ENCODE measurements around the gene SLC13A3.

The SLC13A3 gene

DNA sequence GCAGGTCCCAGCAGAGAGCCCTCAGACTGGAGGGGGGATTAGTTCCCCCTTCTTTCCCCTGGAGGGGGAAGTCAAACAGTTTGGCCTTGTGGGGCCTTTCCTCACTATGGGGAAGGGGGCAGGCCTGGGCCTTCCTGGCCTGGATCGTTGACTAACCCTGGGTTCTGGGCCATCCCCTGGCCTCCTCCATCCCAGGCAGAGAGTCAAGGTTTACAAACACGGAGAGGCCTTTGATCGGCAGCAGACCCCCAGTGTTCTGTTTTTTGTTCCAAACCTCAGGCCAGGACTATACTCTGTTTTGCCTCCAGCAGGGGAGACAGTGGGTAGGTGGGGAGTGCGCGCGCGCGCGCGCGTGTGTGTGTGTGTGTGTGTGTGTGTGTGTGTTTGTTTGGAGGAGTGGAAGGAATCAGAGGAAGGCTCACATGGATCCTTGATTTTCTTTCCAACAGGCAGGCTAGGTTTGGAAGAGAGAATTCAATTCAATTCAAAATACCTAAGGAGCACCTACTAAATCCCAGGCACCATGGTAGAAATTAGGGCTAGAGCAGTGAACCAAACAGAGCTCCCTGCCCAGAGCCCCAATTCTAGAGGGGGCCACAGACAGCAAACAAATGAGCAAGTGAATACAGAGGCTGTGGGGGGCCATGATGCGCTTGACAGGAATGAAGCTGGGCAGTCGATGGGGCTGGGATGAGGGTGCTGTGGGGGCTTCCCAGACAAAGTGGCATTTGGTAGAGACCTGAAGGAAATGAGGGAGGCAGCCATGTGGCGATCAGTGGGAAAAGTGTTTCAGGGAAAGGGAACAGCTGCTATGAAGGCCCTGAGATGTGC is 23.2 kb upstream of the SLC13A3 start:
- Histone ChIP-seq H2BK5ac (ENCODE audit: low read depth, low read length, poor library complexity, severe bottlenecking) (no peak overlapping the region), H3K14ac (ENCODE audit: low read length in 2 of 2) (no peak overlapping the region), H3K4me3 (ENCODE audit: insufficient read depth in 1 of 2, low read depth in 1 of 2, low read length in 2 of 2) (no peak overlapping the region), H3K27me3 (ENCODE audit: control insufficient read depth in 1 of 2, insufficient read depth in 1 of 2, low read length in 2 of 2) (no peaks in the 10 kb centered on the region), H3K4me2 (ENCODE audit: low read length, poor library complexity, severe bottlenecking) (no peak overlapping the region), H3K9ac (ENCODE audit: low read length) (no peak overlapping the region), H3K4me1 (ENCODE audit: control insufficient read depth, insufficient read depth, low read depth, low read length) (peaks cover 4% of the 10 kb centered on the region), H2BK15ac (ENCODE audit: low read depth, poor library complexity, severe bottlenecking) (no peak overlapping the region), H2BK12ac (ENCODE audit: low read length in 2 of 2) (no peak overlapping the region), H3K18ac (ENCODE audit: low read depth in 1 of 2, low read length in 2 of 2) (no peak overlapping the region), H2AFZ (ENCODE audit: low read depth, low read length) (no peak overlapping the region), H3K4ac (ENCODE audit: low read depth in 1 of 2, low read length in 2 of 2) (no peak overlapping the region), H4K91ac (ENCODE audit: low read length) (no peak overlapping the region), H3K36me3 (ENCODE audit: control insufficient read depth in 1 of 2, insufficient read depth in 2 of 2, low read depth in 1 of 2, low read length in 2 of 2) (peaks cover 0 to 16% of the 10 kb centered on the region in 2 experiments), H2BK120ac (ENCODE audit: low read depth, low read length) (no peak overlapping the region), H3K9me3 (ENCODE audit: control insufficient read depth, low read length) (peaks cover 34% of the 10 kb centered on the region), H3K23ac (ENCODE audit: low read length in 2 of 2) (no peak overlapping the region), H2AK5ac (ENCODE audit: low read length, severe bottlenecking) (no peak overlapping the region), H3K27ac (ENCODE audit: low read length, poor library complexity, severe bottlenecking) (no peak overlapping the region), H3K79me1 (replicated peaks; ENCODE audit: low read length, poor library complexity, severe bottlenecking) (peaks cover 8% of the 10 kb centered on the region), H4K8ac (ENCODE audit: low read length) (no peak overlapping the region)
- DNase-seq = no peak
- WGBS = 80% methylated on average over 14 of the region's 14 CpGs

GRCh38 chr20:46673394-46674252 is 22.4 kb upstream of the SLC13A3 start:
- no peak overlapping the region for H2AK5ac ChIP-seq (ENCODE audit: low read length, severe bottlenecking)
- peaks cover 34% of the 10 kb centered on the region for H3K9me3 ChIP-seq (ENCODE audit: control insufficient read depth, low read length)
- no peak overlapping the region for H4K8ac ChIP-seq (ENCODE audit: low read length)
- no peak overlapping the region for H3K23ac ChIP-seq (ENCODE audit: low read length in 2 of 2)
- no peak overlapping the region for H2AFZ ChIP-seq (ENCODE audit: low read depth, low read length)
- H2BK12ac ChIP-seq (ENCODE audit: low read length in 2 of 2) = no peak overlapping the region
- peaks cover 4% of the 10 kb centered on the region for H3K4me1 ChIP-seq (ENCODE audit: control insufficient read depth, insufficient read depth, low read depth, low read length)
- H3K79me1 ChIP-seq (replicated peaks; ENCODE audit: low read length, poor library complexity, severe bottlenecking) = peaks cover 6% of the 10 kb centered on the region
- no peak overlapping the region for H3K9ac ChIP-seq (ENCODE audit: low read length)
- WGBS = 90% methylated on average over 10 of the region's 11 CpGs
- H3K18ac ChIP-seq (ENCODE audit: low read depth in 1 of 2, low read length in 2 of 2) = no peak overlapping the region
- no peak overlapping the region for H4K91ac ChIP-seq (ENCODE audit: low read length)
- no peaks in the 10 kb centered on the region for H3K27me3 ChIP-seq (ENCODE audit: control insufficient read depth in 1 of 2, insufficient read depth in 1 of 2, low read length in 2 of 2)
- DNase-seq = no peak
- H3K4ac ChIP-seq (ENCODE audit: low read depth in 1 of 2, low read length in 2 of 2) = no peak overlapping the region
- H3K14ac ChIP-seq (ENCODE audit: low read length in 2 of 2) = no peak overlapping the region
- no peak overlapping the region for H2BK5ac ChIP-seq (ENCODE audit: low read depth, low read length, poor library complexity, severe bottlenecking)
- peaks cover 0 to 25% of the 10 kb centered on the region in 2 experiments for H3K36me3 ChIP-seq (ENCODE audit: control insufficient read depth in 1 of 2, insufficient read depth in 2 of 2, low read depth in 1 of 2, low read length in 2 of 2)
- no peak overlapping the region for H3K4me2 ChIP-seq (ENCODE audit: low read length, poor library complexity, severe bottlenecking)
- no peak overlapping the region for H3K27ac ChIP-seq (ENCODE audit: low read length, poor library complexity, severe bottlenecking)
- H3K4me3 ChIP-seq (ENCODE audit: insufficient read depth in 1 of 2, low read depth in 1 of 2, low read length in 2 of 2) = no peak overlapping the region
- H2BK15ac ChIP-seq (ENCODE audit: low read depth, poor library complexity, severe bottlenecking) = no peak overlapping the region
- no peak overlapping the region for H2BK120ac ChIP-seq (ENCODE audit: low read depth, low read length)

- Histone ChIP-seq H3K23ac (ENCODE audit: low read length in 2 of 2) (no peak overlapping the region), H3K79me1 (replicated peaks; ENCODE audit: low read length, poor library complexity, severe bottlenecking) (peaks cover 5% of the 10 kb centered on the region)
These were observed 21.4 kb upstream of the SLC13A3 start for GRCh38 chr20:46672543-46673148.

More at GRCh38 chr20:46672543-46673148, 21.4 kb upstream of the SLC13A3 start:
- Histone ChIP-seq H3K14ac (ENCODE audit: low read length in 2 of 2) (no peak overlapping the region), H3K27ac (ENCODE audit: low read length, poor library complexity, severe bottlenecking) (no peak overlapping the region), H2AK5ac (ENCODE audit: low read length, severe bottlenecking) (no peak overlapping the region), H3K18ac (ENCODE audit: low read depth in 1 of 2, low read length in 2 of 2) (no peak overlapping the region), H3K9ac (ENCODE audit: low read length) (no peak overlapping the region), H3K4me1 (ENCODE audit: control insufficient read depth, insufficient read depth, low read depth, low read length) (peaks cover 4% of the 10 kb centered on the region), H3K4ac (ENCODE audit: low read depth in 1 of 2, low read length in 2 of 2) (no peak overlapping the region), H2AFZ (ENCODE audit: low read depth, low read length) (no peak overlapping the region), H3K4me3 (ENCODE audit: insufficient read depth in 1 of 2, low read depth in 1 of 2, low read length in 2 of 2) (no peak overlapping the region), H4K8ac (ENCODE audit: low read length) (no peak overlapping the region), H4K91ac (ENCODE audit: low read length) (no peak overlapping the region), H2BK15ac (ENCODE audit: low read depth, poor library complexity, severe bottlenecking) (no peak overlapping the region), H3K27me3 (ENCODE audit: control insufficient read depth in 1 of 2, insufficient read depth in 1 of 2, low read length in 2 of 2) (no peaks in the 10 kb centered on the region), H3K36me3 (ENCODE audit: control insufficient read depth in 1 of 2, insufficient read depth in 2 of 2, low read depth in 1 of 2, low read length in 2 of 2) (peaks cover 0 to 25% of the 10 kb centered on the region in 2 experiments), H3K9me3 (ENCODE audit: control insufficient read depth, low read length) (peaks cover 34% of the 10 kb centered on the region), H3K4me2 (ENCODE audit: low read length, poor library complexity, severe bottlenecking) (no peak overlapping the region), H2BK12ac (ENCODE audit: low read length in 2 of 2) (no peak overlapping the region), H2BK120ac (ENCODE audit: low read depth, low read length) (no peak overlapping the region), H2BK5ac (ENCODE audit: low read depth, low read length, poor library complexity, severe bottlenecking) (no peak overlapping the region)
- DNase-seq = no peak
- over 99% methylated on average over 5 of the region's 5 CpGs for WGBS
